GM18868 (cell line): ENCODE measurements around the gene BTBD19.

Source experiments
- ATAC-seq: cut with Tn5 transposase; IDR thresholded peaks from one replicate; pipeline ENCODE4 v1.9.1; 2021; ENCODE audit warnings: mild to moderate bottlenecking, moderate library complexity; ENCODE audit not compliant: unreplicated experiment

The BTBD19 gene

GRCh38 chr1:44853201-44853600 is 44.9 kb downstream of the BTBD19 start:
- ATAC-seq, result no peak

GRCh38 chr1:44854970-44855369 is 46.6 kb downstream of the BTBD19 start:
- ATAC-seq, result no peak

- no peak for ATAC-seq
Observed at GRCh38 chr1:44855742-44856141, 47.4 kb downstream of the BTBD19 start.

GRCh38 chr1:44857446-44857845 is 49.1 kb downstream of the BTBD19 start:
- ATAC-seq, result no peak

GRCh38 chr1:44860331-44860730 is 52.0 kb downstream of the BTBD19 start:
- ATAC-seq, result no peak

- no peak for ATAC-seq
Observed at GRCh38 chr1:44860891-44861425, 52.6 kb downstream of the BTBD19 start.

- no peak for ATAC-seq
Observed at GRCh38 chr1:44862829-44863401, 54.6 kb downstream of the BTBD19 start.
